AG10803 (cell line): ENCODE data around the gene FNTB.

ENCODE experiments used
- DNase-seq: peaks from one replicate; pipeline ENCODE4 v3.0.0; 2010; ENCODE audit warnings: low read depth
- H3K4me3 ChIP-seq: 2 replicates; pipeline ENCODE4 v1.5.1; 2011; ENCODE audit warnings: mild to moderate bottlenecking, low read length, control low read depth
- TF ChIP-seq, protein P1 (sequence below): conservative IDR thresholded peaks from 2 replicates; pipeline ENCODE4 v1.5.1; 2011; ENCODE audit warnings: mild to moderate bottlenecking, low read length, control low read depth, inconsistent platforms

Gene FNTB

DNA sequence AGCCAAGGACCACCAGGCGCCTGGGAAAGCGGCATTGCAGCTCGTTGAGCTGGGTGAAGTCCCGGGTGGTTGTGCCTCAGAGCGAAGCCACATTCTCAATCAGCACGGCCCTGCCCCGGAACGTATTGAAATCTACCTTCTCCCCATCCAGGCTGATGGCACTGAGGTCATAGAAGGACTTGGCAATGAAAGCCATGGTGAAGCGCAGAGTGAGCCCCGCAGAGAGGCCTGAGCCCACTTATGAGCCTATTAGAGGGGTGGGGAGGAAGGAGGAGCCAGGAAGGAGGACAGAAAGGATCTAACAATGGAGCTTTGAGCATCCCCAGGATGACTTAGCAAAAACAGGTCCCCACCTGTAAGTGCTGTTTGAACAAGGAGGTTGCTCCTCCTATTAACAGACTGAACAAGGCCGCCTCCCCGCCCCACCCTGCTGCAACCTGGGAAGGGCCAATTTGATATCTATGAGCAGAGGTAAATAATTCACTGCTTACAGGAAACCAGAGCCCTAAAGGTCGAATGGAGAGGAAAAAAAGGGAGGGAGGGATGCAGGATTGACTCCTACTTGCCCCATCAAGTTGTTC is 44.1 kb upstream of the FNTB start, which contains the start of gene GPX2:
Gene GPX2 (minus strand): TSS at position 215 of the 581 bp plus-strand sequence. CDS start 19 bp downstream, at position 196.
- no peak for DNase-seq
- H3K4me3 ChIP-seq: no peak within 1 kb of the TSS
- TF ChIP-seq, protein P1, sequence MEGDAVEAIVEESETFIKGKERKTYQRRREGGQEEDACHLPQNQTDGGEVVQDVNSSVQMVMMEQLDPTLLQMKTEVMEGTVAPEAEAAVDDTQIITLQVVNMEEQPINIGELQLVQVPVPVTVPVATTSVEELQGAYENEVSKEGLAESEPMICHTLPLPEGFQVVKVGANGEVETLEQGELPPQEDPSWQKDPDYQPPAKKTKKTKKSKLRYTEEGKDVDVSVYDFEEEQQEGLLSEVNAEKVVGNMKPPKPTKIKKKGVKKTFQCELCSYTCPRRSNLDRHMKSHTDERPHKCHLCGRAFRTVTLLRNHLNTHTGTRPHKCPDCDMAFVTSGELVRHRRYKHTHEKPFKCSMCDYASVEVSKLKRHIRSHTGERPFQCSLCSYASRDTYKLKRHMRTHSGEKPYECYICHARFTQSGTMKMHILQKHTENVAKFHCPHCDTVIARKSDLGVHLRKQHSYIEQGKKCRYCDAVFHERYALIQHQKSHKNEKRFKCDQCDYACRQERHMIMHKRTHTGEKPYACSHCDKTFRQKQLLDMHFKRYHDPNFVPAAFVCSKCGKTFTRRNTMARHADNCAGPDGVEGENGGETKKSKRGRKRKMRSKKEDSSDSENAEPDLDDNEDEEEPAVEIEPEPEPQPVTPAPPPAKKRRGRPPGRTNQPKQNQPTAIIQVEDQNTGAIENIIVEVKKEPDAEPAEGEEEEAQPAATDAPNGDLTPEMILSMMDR: no peak

DNA sequence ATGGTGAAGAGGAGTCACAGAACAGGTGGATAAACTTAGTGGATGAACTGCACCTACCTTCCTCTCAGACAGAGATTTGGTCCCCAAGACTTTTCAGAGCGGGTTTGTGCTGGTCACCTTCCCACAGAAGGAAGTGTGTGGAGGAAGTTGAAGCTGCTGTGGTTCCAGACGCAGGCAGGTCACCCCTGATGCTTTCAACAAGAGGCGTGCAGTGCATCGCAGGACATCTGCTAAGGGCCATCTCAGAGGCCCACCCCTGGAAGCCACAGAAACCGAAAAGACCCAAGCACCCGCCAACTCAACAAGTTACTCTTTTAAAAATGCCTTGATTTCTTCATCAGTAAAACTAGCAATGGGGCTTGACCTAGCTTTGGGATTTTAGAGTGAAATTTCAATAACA is 43.1 kb upstream of the FNTB start:
- no peak for DNase-seq
- TF ChIP-seq, protein P1: no peak
- H3K4me3 ChIP-seq: no peak overlapping the region

DNA sequence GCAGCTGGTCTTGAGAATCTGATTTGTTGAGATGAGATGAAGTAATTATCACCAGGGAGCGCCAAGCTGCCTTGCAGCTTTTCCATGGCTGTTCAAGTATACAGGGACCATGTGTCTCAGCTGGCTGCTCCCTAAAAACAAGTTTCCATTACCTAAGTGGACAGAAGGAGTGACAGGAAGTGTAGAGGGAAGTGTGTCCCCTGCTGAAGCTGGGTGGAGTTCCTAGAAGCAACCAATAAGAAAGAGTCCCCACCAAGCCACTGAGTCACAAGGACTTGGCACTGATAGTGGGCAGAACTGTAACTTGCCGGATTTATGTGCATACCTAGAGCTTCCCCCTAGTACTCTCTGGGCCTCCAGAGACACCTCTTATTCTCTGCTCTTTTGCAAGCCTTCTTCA is 42.7 kb upstream of the FNTB start:
- no peak overlapping the region for H3K4me3 ChIP-seq
- TF ChIP-seq, protein P1: no peak
- DNase-seq: no peak

DNA sequence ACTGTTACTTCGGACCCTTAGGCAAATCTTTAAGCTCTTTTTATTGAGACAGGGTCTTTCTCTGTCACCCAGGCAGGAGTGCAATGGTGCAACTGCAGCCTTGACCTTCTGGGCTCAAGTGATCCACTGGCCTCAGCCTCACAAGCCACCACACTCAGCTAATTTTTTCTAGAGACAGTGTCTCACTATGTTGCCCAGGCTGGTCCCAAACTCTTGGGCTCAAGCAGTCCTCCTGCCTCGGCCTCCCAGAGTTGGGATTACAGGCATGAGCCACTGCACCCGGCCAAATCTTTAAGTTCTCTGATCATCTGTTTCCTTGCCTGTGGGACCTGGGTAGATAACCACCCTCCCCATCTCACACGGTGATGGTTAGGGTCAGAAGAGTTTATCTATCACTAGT is 41.8 kb upstream of the FNTB start:
- H3K4me3 ChIP-seq: no peak overlapping the region

DNA sequence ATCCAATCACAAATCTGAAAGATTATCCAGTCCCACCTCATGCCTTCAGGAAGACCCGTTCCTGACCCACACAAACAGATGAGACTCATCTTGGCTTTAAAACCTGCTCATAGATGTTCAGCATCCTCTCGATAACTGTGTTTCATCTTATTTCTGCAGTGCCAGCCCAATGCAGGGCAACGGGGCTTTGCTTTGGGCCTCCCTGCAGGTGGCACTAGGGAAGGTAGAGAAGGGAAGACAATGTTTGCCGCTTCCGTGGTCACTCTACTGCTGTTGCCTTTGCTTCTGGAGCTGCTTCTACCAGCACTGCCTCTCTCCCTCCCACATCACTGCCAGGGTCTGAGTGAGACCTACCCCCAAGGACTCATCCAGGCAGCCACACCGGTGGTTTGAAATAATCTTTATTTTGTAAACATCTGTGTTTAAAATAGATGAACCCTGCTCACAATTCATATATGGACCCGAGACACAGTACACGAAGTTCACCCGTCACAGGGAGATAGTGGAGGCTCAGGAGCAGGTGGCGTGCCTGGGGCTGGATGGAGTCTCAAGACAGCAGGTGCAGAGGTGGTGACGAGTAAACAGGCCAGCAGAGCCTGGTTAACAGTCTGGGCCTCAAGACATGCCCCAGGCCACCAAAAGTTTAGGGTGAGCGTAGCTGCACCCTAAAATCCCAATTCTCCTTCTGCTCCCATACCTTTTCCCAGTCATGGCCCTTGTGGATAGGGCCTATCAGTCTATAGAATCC is 41.1 kb upstream of the FNTB start:
- no peak overlapping the region for H3K4me3 ChIP-seq
- no peak for DNase-seq
- TF ChIP-seq, protein P1: no peak

More for the DNA sequence above, 41.8 kb upstream of the FNTB start:
- no peak for DNase-seq
- TF ChIP-seq, protein P1: no peak

DNA sequence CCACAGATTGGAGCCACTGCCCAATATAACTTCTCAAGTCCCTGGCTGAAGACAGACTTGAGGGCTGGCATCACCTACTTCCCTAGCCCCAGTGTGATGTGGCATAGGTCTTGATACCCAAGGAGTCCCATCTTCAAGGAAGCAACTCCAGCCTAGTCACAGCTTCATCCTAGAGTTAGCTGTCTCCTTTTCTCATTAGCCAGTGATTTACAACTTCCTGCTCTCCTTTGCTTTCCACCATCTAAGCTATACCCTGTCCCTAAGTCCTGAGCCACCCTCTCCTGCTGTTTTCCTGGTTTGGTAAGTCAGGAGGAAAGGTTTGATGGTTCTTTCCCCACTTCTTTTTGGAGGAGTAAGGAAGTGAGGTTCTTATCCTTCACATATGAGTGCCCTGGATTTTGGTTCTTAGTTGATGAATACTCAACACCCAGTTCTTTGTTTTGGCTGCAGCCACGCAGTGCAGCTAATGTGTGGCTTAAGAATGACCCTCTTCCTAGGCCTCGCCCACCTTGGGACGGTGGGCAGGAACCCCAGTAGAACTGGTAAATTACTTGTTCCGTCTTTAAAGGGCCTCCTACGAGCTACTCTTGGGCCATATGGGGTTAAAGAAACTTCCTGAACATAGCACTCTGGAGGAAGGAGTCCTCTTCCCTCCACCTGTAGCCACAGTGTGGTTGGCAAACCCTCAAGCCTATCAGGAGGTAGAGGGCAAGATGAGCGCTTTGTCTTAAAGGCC is 40.2 kb upstream of the FNTB start:
- no peak overlapping the region for H3K4me3 ChIP-seq

More for the DNA sequence above, 40.2 kb upstream of the FNTB start:
- DNase-seq: no peak
- TF ChIP-seq, protein P1: no peak
